ENCODE results near the gene HNF1B. TPM values are rescaled to one million over a fixed set of nuclear protein-coding genes. Genes with fewer than 3 reads are reported as not detected.

HNF1B gene
- total RNA-seq, 2 donors from 2014 or later, result 2.7 to 7.0 TPM

- Histone ChIP-seq H3K4me1 (replicated peaks) (no peaks in the 10 kb centered on the region), H3K27ac (no peak overlapping the region), H3K9me3 (no peaks in the 10 kb centered on the region), H3K36me3 (no peaks in the 10 kb centered on the region), H3K4me3 (no peak overlapping the region), H3K27me3 (replicated peaks; ENCODE audit: insufficient read depth) (no peaks in the 10 kb centered on the region)
- intact Hi-C loops (cut with DNase I), result no loop called here
- WGBS, result 95% methylated on average over 1 of the region's 1 CpG
- no peak for TF ChIP-seq CTCF (IDR thresholded peaks at IDR 0.05)
- TF ChIP-seq POLR2A (IDR thresholded peaks at IDR 0.05), result no peak
- TF ChIP-seq POLR2AphosphoS5 (IDR thresholded peaks at IDR 0.05), result no peak
- DNase-seq (ENCODE audit: low spot score), result no peak
Measured at GRCh38 chr17:37678036-37678435, 66.8 kb downstream of the HNF1B start.

- TF ChIP-seq POLR2A (IDR thresholded peaks at IDR 0.05), result no peak
- TF ChIP-seq POLR2AphosphoS5 (IDR thresholded peaks at IDR 0.05), result no peak
- no peak for TF ChIP-seq CTCF (IDR thresholded peaks at IDR 0.05)
- intact Hi-C loops (cut with DNase I), result no loop called here
- WGBS, result 84% methylated on average over 1 of the region's 1 CpG
- H3K9me3 ChIP-seq, result no peaks in the 10 kb centered on the region
- no peaks in the 10 kb centered on the region for H3K27me3 ChIP-seq (replicated peaks; ENCODE audit: insufficient read depth)
- no peak overlapping the region for H3K27ac ChIP-seq
- H3K4me1 ChIP-seq (replicated peaks), result no peaks in the 10 kb centered on the region
- DNase-seq (ENCODE audit: low spot score), result no peak
- no peaks in the 10 kb centered on the region for H3K36me3 ChIP-seq
- H3K4me3 ChIP-seq, result no peak overlapping the region
Measured at GRCh38 chr17:37677021-37677420, 67.8 kb downstream of the HNF1B start.

GRCh38 chr17:37676115-37676925 is 68.5 kb downstream of the HNF1B start:
- no peaks in the 10 kb centered on the region for H3K9me3 ChIP-seq
- TF ChIP-seq POLR2AphosphoS5 (IDR thresholded peaks at IDR 0.05) (no peak), POLR2A (IDR thresholded peaks at IDR 0.05) (no peak), CTCF (IDR thresholded peaks at IDR 0.05) (no peak)
- H3K4me1 ChIP-seq (replicated peaks), result no peaks in the 10 kb centered on the region
- no peaks in the 10 kb centered on the region for H3K36me3 ChIP-seq
- no peak overlapping the region for H3K4me3 ChIP-seq
- no peak for DNase-seq (ENCODE audit: low spot score)
- intact Hi-C loops (cut with DNase I), result no loop called here
- 32% methylated on average over 7 of the region's 7 CpGs for WGBS
- H3K27me3 ChIP-seq (replicated peaks; ENCODE audit: insufficient read depth), result no peaks in the 10 kb centered on the region
- no peak overlapping the region for H3K27ac ChIP-seq

- WGBS, result 61% methylated on average over 1 of the region's 1 CpG
- Histone ChIP-seq H3K36me3 (no peaks in the 10 kb centered on the region), H3K4me1 (replicated peaks) (no peaks in the 10 kb centered on the region), H3K4me3 (no peak overlapping the region), H3K27ac (no peak overlapping the region), H3K9me3 (no peaks in the 10 kb centered on the region), H3K27me3 (replicated peaks; ENCODE audit: insufficient read depth) (no peaks in the 10 kb centered on the region)
- no peak for TF ChIP-seq POLR2AphosphoS5 (IDR thresholded peaks at IDR 0.05)
- no peak for TF ChIP-seq POLR2A (IDR thresholded peaks at IDR 0.05)
- TF ChIP-seq CTCF (IDR thresholded peaks at IDR 0.05), result no peak
- no peak for DNase-seq (ENCODE audit: low spot score)
- intact Hi-C loops (cut with DNase I), result no loop called here
Measured at GRCh38 chr17:37674511-37674910, 70.3 kb downstream of the HNF1B start.

- 100% methylated on average over 2 of the region's 2 CpGs for WGBS
- Histone ChIP-seq H3K9me3 (no peaks in the 10 kb centered on the region), H3K27ac (no peak overlapping the region), H3K4me3 (no peak overlapping the region), H3K36me3 (no peaks in the 10 kb centered on the region), H3K27me3 (replicated peaks; ENCODE audit: insufficient read depth) (no peaks in the 10 kb centered on the region), H3K4me1 (replicated peaks) (no peaks in the 10 kb centered on the region)
- intact Hi-C loops (cut with DNase I), result no loop called here
- TF ChIP-seq CTCF (IDR thresholded peaks at IDR 0.05) (no peak), POLR2A (IDR thresholded peaks at IDR 0.05) (no peak), POLR2AphosphoS5 (IDR thresholded peaks at IDR 0.05) (no peak)
- DNase-seq (ENCODE audit: low spot score), result no peak
Measured at GRCh38 chr17:37673386-37673785, 71.5 kb downstream of the HNF1B start.

Measured in prostate gland (tissue), 2 donors.